A549 (cell line): ENCODE data around the gene CD163.

Experiments used
- CTCF ChIP-seq: fragments of >200 bp; sonication (Bioruptor Twin); formaldehyde crosslinking; IDR thresholded peaks from 3 replicates; pipeline ENCODE4 v1.5.1; 2016
- EP300 ChIP-seq, 2 experiments: fragments of >200 bp; sonication (Bioruptor Twin); formaldehyde crosslinking; IDR thresholded peaks; 2 replicates in 1 of 2; 3 replicates in 1 of 2; pipeline ENCODE4 v1.6.1; 2016 to 2017
- JUNB ChIP-seq: fragments of >200 bp; sonication (Bioruptor Twin); formaldehyde crosslinking; IDR thresholded peaks from 2 replicates; pipeline ENCODE4 v1.6.1; 2016
- NR3C1 ChIP-seq: fragments of >200 bp; sonication (Bioruptor Twin); formaldehyde crosslinking; IDR thresholded peaks from 3 replicates; pipeline ENCODE4 v1.6.1; 2017
- POLR2A ChIP-seq: IDR thresholded peaks from 2 replicates; pipeline ENCODE4 v1.6.1; 2012; ENCODE audit warnings: mild to moderate bottlenecking, low read length
- RAD21 ChIP-seq, 2 experiments: fragments of >200 bp in 1 of 2; sonication (Bioruptor Twin) in 1 of 2; formaldehyde crosslinking in 1 of 2; IDR thresholded peaks in 1 of 2; conservative IDR thresholded peaks in 1 of 2; 2 replicates in 1 of 2; 3 replicates in 1 of 2; pipeline ENCODE4 v1.6.1; 2012 to 2018; ENCODE audit warnings: inconsistent platforms in 1 of 2
- RNF2 ChIP-seq: fragments of 200-600 bp; sonication (generic); IDR thresholded peaks from 2 replicates; pipeline ENCODE4 v1.6.1; 2016; ENCODE audit warnings: low read depth, mild to moderate bottlenecking, antibody characterized with exemption, moderate library complexity, borderline replicate concordance
- TP53 ChIP-seq: fragments of 250-450 bp; sonication (Bioruptor Pico); IDR thresholded peaks from 2 replicates; pipeline ENCODE4 v1.5.0; 2021; ENCODE audit warnings: mild to moderate bottlenecking, moderate library complexity

- TF ChIP-seq RAD21 (conservative IDR thresholded peaks at IDR 0.05 in 1 of 2, IDR thresholded peaks at IDR 0.05 in 1 of 2) (no peak), EP300 (IDR thresholded peaks at IDR 0.05) (no peak), CTCF (no peak), POLR2A (no peak), RNF2 (no peak), JUNB (no peak), TP53 (CRISPR knock-in tag) (no peak), NR3C1 (no peak)
Measured at GRCh38 chr12:7444537-7444936, 59.0 kb downstream of the CD163 start.
